Retina (tissue), 1 donor: Measurements from ENCODE around the gene SLC30A4.
A peak's percentile ranks its signal among the peaks of the same experiment; 100 is the strongest.

Experiments
- DNase-seq: peaks from one replicate; pipeline ENCODE4 v3.0.0-alpha.2; 2016

Gene SLC30A4

GRCh38 chr15:45499426-45499825 is 23.1 kb downstream of the SLC30A4 start:
- no peak for DNase-seq

GRCh38 chr15:45498701-45499100 is 23.9 kb downstream of the SLC30A4 start:
- DNase-seq, result no peak

GRCh38 chr15:45497261-45497660 is 25.3 kb downstream of the SLC30A4 start:
- DNase-seq, result no peak

DNA sequence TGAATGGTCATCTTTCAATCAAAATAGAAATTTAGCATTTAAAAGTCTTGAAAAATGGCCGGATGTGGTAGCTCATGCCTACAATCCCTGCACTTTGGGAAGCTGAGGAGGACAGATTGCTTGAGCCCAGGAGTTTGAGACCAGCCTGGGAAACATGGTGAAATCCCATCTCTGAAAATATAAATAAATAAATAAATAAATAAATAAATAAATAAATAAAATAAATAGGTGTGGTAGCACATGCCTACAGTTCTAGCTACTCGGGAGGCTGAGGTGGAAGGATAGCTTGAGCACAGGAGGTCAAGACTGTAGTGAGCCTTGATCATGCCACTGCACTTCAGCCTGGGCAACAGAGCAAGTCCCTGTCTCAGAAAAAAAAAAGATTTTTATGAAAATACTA is 25.9 kb downstream of the SLC30A4 start:
- DNase-seq, result no peak

DNA sequence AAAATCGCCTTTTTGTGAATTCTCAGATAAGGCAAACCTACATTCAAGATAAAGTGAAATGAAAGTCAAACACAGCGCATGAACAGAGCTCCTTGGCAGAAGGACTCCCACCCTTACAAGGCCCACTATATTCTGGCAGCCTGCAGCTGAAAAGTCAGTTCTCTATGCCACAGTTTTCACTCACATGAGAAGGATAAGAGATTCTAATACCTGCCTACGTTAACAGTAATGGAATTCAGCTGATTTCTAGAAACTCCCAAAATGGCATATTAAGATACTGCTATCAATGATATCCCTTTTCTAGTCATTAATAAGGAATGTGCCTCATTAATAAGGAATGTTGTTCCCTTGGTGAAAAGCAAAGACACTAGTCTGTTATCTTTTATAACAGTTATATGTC is 27.0 kb downstream of the SLC30A4 start:
- no peak for DNase-seq

GRCh38 chr15:45489690-45490238 is 32.8 kb downstream of the SLC30A4 start:
- DNase-seq, result no peak

DNA sequence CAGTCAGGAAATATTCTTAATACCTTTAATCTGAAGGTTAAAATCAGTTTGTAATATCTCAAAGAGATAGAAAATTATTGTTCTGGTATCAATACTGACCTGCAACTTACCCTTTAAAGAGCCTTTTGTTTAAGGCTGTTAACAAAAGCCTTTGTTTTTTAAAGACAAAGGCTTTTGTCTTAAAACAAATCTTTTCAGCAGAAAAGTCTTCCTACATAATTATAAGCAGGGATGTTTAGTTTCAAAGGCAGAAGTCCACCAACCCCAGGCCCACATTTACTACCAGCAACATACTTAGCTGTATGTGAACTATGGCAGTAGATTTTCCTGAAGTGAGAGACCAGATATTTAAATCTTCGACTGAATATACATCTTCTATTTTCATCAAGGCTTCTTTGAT is 36.2 kb downstream of the SLC30A4 start:
- DNase-seq, result no peak

DNA sequence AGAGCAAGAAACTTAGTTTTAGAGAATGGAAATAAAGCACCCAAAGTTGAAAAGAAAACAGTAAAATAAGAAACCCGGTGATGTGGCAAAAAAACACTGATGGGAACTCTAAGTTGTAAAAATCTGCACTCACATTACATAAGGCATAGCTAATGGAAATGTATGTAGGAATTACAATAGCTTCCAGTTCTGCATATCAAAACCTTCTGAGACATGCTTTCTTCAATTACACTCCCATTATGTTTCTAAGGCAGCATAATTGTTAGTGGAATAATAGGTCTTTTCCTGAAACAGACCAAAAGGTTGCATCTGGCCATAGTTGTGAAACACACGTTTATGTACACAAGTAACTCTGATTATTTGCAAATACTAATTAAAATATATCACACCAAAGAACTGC is 41.4 kb downstream of the SLC30A4 start:
- no peak for DNase-seq

- DNase-seq, result no peak
Observed at GRCh38 chr15:45476410-45476809, 46.1 kb downstream of the SLC30A4 start.

DNA sequence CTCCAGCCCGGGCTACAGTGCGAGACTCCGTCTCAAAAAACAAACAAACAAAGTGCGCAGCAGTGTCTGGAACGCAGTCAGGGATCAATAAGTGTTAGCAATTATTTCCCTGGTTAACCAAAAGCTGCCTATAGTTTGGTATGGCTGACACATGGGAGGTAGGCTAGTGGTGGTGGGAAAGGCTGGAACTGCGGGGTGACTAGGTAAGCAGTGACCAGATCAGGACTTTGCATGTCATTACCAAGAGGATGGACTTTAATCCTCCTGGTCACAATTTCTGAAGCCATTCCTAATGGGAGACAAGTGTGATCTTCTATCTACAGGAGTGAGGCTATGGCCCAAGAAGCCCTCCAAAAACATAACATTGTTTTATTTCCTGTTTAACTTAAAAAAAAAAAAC is 47.8 kb downstream of the SLC30A4 start:
- no peak for DNase-seq

GRCh38 chr15:45473068-45473467 is 49.5 kb downstream of the SLC30A4 start:
- DNase-seq, result no peak

DNA sequence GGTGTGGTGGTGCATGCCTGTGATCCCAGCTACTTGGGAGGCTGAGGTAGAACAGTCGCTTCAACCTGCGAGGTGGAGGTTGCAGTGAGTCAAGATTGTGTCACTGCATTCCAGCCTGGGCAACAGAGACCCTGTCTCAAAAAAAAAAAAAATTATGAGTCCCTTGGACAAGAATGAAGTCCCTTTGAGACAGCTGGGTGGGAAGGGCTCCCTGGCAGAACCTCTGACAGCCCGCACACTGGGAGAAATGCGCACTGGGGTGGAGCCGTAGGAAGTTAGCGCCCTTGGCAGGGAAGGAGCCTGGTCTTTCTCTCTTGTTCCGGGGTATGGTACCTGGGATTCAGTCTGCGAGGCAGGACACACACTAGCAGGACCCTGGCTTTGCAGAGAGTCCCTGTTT is 51.4 kb downstream of the SLC30A4 start:
- no peak for DNase-seq

GRCh38 chr15:45469441-45469840 is 53.1 kb downstream of the SLC30A4 start:
- no peak for DNase-seq

- DNase-seq, result no peak
Observed at GRCh38 chr15:45469027-45469426, 53.5 kb downstream of the SLC30A4 start.

DNA sequence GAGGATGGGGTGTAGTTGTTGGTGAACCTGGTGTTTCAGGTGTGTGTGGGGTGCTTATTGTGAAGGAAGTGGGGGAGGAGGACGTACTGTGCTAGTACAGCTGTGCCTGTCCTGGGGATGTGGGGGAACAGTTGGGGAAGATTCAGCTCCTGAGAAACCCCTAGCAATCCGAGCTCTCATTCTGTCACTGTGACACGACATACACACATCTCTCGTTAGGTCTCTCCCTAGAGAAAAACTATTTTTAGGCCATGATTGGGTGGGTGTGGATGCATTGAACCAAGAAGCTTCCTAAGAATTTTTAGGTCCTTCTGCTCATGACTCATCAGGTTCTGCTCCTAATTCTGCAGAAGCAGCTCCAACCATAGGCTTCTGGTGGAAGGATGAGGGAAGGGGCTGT is 54.3 kb downstream of the SLC30A4 start:
- no peak for DNase-seq

GRCh38 chr15:45458746-45459403 is 63.7 kb downstream of the SLC30A4 start:
- DNase-seq, result peak; percentile 88

GRCh38 chr15:45457641-45458539 is 64.7 kb downstream of the SLC30A4 start:
- DNase-seq, result peak; percentile 91

DNA sequence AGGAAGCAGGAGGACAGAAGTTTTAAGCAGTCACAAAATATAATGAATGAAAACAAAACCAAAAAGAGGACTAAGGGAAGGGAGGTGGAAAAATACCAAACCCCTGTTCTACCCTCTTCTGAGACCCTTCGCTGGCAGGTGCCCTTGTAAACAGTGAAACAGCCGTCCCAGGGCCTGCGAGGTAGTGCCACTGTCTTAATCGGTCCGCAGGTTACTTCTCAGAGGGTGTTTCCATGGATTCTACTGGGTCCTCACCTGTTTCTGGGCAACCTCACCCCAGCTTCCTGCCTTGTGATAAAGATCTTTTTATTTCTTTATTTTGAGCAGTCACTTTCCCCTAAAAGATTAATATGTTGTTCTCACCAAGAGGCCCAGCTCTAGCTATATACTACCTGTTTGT is 65.3 kb downstream of the SLC30A4 start:
- DNase-seq, result peak; percentile 16

- DNase-seq, result no peak
Observed at GRCh38 chr15:45456212-45457106, 66.1 kb downstream of the SLC30A4 start.

DNA sequence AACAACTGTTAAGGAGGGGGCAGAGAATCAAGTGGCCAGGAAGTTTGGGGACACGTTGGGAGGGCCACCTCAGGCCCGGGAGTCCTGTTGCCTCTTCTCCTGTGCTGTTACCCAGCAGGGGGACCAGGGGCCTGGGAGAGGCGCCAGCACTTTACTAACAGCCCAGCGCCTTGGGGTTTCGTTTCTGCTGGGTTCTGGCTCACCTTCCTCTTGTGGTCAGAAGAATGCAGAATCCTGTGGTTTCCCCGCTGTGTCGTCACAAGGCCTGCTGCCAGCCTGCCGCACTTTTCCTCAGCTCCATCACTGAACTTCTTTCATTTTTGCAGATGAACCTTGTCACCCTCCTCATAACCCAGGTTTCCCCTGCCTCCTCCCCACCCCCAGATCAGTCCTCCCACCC is 67.7 kb downstream of the SLC30A4 start:
- no peak for DNase-seq

GRCh38 chr15:45451265-45451664 is 71.3 kb downstream of the SLC30A4 start:
- no peak for DNase-seq

- DNase-seq, result no peak
Observed at GRCh38 chr15:45449916-45450867, 72.4 kb downstream of the SLC30A4 start.
